ENCODE results near the gene MLX. TPM values are rescaled to one million over a fixed set of nuclear protein-coding genes. Genes with fewer than 3 reads are reported as not detected.

Gene MLX
- total and polyA plus RNA-seq, 7 donors: 24.7 to 129 (median 50.5) TPM

DNA sequence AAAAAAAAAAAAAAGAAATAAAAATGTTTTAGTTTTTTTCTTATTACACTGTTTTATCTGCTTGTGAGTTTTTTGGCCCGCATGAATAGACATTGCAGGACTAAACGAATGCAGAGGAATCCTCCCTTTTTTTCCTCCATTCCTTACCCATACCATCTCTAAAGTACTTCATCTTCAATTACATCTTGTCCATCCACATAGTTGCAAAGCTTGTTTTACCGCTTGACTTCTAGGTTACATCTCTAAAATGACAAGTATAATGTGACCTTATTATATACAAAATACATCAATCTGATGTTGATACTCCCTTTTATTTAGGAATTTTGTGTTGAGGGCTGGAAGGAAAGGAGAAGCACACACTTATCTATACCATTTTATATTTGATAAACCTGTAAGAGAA, 29.5 kb downstream of the MLX start:
- Histone ChIP-seq H3K36me3 (peaks cover 0 to 23% (median 4%) of the 10 kb centered on the region in 4 donors), H3K9me3 (no peaks in the 10 kb centered on the region), H3K4me1 (peaks cover 0 to 14% (median 11%) of the 10 kb centered on the region in 4 donors), H3K27me3 (no peaks in the 10 kb centered on the region), H3K27ac (no peak overlapping the region), H3K4me3 (no peak overlapping the region)
- no peak for DNase-seq
- intact Hi-C loops (cut with DNase I): no loop called here
- 91 to 94% methylated on average over 3 of the region's 3 CpGs for WGBS, 2 donors
- TF ChIP-seq POLR2A (IDR thresholded peaks at IDR 0.05): no peak
- no peak for TF ChIP-seq EP300 (IDR thresholded peaks at IDR 0.05)

GRCh38 chr17:42598905-42599304, 32.0 kb downstream of the MLX start:
- Histone ChIP-seq H3K36me3 (peaks cover 0 to 18% (median 3%) of the 10 kb centered on the region in 4 donors), H3K27ac (peak overlapping the region in 1 of 4 donors; percentile 29), H3K9me3 (no peaks in the 10 kb centered on the region), H3K4me1 (peaks cover 0 to 19% (median 11%) of the 10 kb centered on the region in 4 donors), H3K27me3 (no peaks in the 10 kb centered on the region), H3K4me3 (no peak overlapping the region)
- peak; percentile 62 for DNase-seq
- TF ChIP-seq EP300 (IDR thresholded peaks at IDR 0.05) (no peak), CTCF (IDR thresholded peaks at IDR 0.05) (no peak), POLR2AphosphoS5 (IDR thresholded peaks at IDR 0.05) (no peak), POLR2A (IDR thresholded peaks at IDR 0.05) (no peak)
- intact Hi-C loops (cut with DNase I): no loop called here
- 35 to 38% methylated on average over 2 of the region's 2 CpGs for WGBS, 2 donors

GRCh38 chr17:42603318-42603717, 36.4 kb downstream of the MLX start:
- 94 to 96% methylated on average over 7 of the region's 7 CpGs for WGBS, 2 donors
- Histone ChIP-seq H3K9me3 (no peaks in the 10 kb centered on the region), H3K4me3 (no peak overlapping the region), H3K27ac (no peak overlapping the region), H3K27me3 (no peaks in the 10 kb centered on the region), H3K36me3 (peaks cover 0 to 8% (median 3%) of the 10 kb centered on the region in 4 donors), H3K4me1 (peaks cover 0 to 45% (median 43%) of the 10 kb centered on the region in 4 donors)
- TF ChIP-seq CTCF (IDR thresholded peaks at IDR 0.05): no peak
- no peak for TF ChIP-seq POLR2A (IDR thresholded peaks at IDR 0.05)
- TF ChIP-seq POLR2AphosphoS5 (IDR thresholded peaks at IDR 0.05): no peak
- no peak for TF ChIP-seq EP300 (IDR thresholded peaks at IDR 0.05)
- no peak for DNase-seq
- intact Hi-C loops (cut with DNase I): no loop called here

DNA sequence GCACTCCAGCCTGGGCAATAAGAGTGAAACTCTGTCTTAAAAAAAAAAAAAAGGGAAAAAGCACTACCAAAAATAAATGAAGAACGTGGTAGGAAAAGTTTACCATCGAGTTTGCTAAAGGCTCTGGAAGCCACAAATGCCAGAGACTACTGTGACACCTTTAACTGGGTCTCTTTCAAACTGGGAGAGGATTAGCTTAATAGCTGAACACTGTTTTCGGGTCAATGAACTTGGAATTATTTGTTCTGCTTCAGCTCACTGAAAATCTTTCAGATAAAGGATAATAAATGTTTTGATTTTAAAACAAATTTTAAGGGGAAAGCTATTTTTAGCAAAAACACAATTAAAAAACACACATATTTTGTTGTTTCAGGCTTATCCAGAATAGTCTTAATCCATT, 40.9 kb downstream of the MLX start:
- intact Hi-C loops (cut with DNase I): no loop called here
- no peak for DNase-seq
- Histone ChIP-seq H3K9me3 (no peaks in the 10 kb centered on the region), H3K27ac (peak overlapping the region in 3 of 4 donors; percentile 93 to 97 (median 95)), H3K4me1 (peaks cover 0 to 49% (median 38%) of the 10 kb centered on the region in 4 donors), H3K27me3 (no peaks in the 10 kb centered on the region), H3K36me3 (peaks cover 0 to 15% (median 6%) of the 10 kb centered on the region in 4 donors), H3K4me3 (peak overlapping the region; percentile 82 to 97 (median 87))
- WGBS, 2 donors: 72 to 76% methylated on average over 3 of the region's 3 CpGs
- TF ChIP-seq POLR2AphosphoS5 (IDR thresholded peaks at IDR 0.05) (no peak), POLR2A (IDR thresholded peaks at IDR 0.05) (no peak), EP300 (IDR thresholded peaks at IDR 0.05) (no peak), CTCF (IDR thresholded peaks at IDR 0.05) (no peak)

GRCh38 chr17:42608305-42609181, 41.6 kb downstream of the MLX start:
- Histone ChIP-seq H3K4me3 (peak overlapping the region; percentile 82 to 97 (median 87)), H3K36me3 (peaks cover 0 to 19% (median 10%) of the 10 kb centered on the region in 4 donors), H3K9me3 (no peaks in the 10 kb centered on the region), H3K4me1 (peaks cover 0 to 45% (median 38%) of the 10 kb centered on the region in 4 donors), H3K27ac (peak overlapping the region; percentile 91 to 97 (median 94)), H3K27me3 (no peaks in the 10 kb centered on the region)
- intact Hi-C loops (cut with DNase I): loop anchor here (1.0 kb wide), 2 partner anchors 45 to 72 kb away; no protein-coding TSS in a partner anchor
- no peak for DNase-seq
- TF ChIP-seq EP300 (IDR thresholded peaks at IDR 0.05) (no peak), CTCF (IDR thresholded peaks at IDR 0.05) (peak in 1 of 4 experiments; percentile 5), POLR2AphosphoS5 (IDR thresholded peaks at IDR 0.05) (no peak)
- WGBS, 2 donors: 0 to 1% methylated on average over 30 of the region's 30 CpGs
